Natural killer cell treated with Interleukin-12 subunit alpha and Interleukin-12 subunit beta and Interleukin-15 and Interleukin-18, amount 100 ng/mL, for 72 hours (primary cell): Measurements from ENCODE around the gene NCOA6. TPM values are rescaled to one million over a fixed set of nuclear protein-coding genes. Genes with fewer than 3 reads are reported as not detected.

Experiments
- ATAC-seq, 2 donors: fragments of 150-1000 bp; cut with Tn5 transposase in 1 of 2; sonication (Bioruptor Pico), chemical (Tn5 transposase) in 1 of 2; 2 replicates each; pipeline ENCODE4 v1.10.0; 2021
- DNase-seq: peaks from one replicate; pipeline ENCODE4 v3.0.0; 2022; ENCODE audit warnings: low spot score
- H3K27ac Mint-ChIP-seq, 2 donors: 1 replicate in 1 of 2; 2 replicates in 1 of 2; pipeline ENCODE4 v1.8.0; 2022; ENCODE audit warnings: mixed read lengths in 2 of 2, mild to moderate bottlenecking in 1 of 2, moderate library complexity in 1 of 2
- H3K27me3 Mint-ChIP-seq, 2 donors: 1 replicate in 1 of 2; 2 replicates in 1 of 2; pipeline ENCODE4 v1.8.0; 2022; ENCODE audit warnings: mixed read lengths in 2 of 2
- H3K36me3 Mint-ChIP-seq: one replicate; pipeline ENCODE4 v1.8.0; 2022; ENCODE audit warnings: mixed read lengths
- H3K4me1 Mint-ChIP-seq, 2 donors: 1 replicate in 1 of 2; 2 replicates in 1 of 2; pipeline ENCODE4 v1.8.0; 2022; ENCODE audit warnings: low read depth in 2 of 2, mixed read lengths in 2 of 2, mild to moderate bottlenecking in 1 of 2
- H3K4me3 Mint-ChIP-seq: one replicate; pipeline ENCODE4 v1.8.0; 2022; ENCODE audit warnings: mixed read lengths
- H3K9me3 Mint-ChIP-seq: 2 replicates; pipeline ENCODE4 v1.8.0; 2022; ENCODE audit warnings: mixed read lengths
- total RNA-seq, 2 donors: library from RNA; stranded (reverse); gene quantifications; one replicate each; pipeline ENCODE4 v1.2.3, GENCODE V29; 2022

NCOA6 gene
- total RNA-seq, result 10 to 100 TPM; 24.7 to 30.7 TPM

DNA sequence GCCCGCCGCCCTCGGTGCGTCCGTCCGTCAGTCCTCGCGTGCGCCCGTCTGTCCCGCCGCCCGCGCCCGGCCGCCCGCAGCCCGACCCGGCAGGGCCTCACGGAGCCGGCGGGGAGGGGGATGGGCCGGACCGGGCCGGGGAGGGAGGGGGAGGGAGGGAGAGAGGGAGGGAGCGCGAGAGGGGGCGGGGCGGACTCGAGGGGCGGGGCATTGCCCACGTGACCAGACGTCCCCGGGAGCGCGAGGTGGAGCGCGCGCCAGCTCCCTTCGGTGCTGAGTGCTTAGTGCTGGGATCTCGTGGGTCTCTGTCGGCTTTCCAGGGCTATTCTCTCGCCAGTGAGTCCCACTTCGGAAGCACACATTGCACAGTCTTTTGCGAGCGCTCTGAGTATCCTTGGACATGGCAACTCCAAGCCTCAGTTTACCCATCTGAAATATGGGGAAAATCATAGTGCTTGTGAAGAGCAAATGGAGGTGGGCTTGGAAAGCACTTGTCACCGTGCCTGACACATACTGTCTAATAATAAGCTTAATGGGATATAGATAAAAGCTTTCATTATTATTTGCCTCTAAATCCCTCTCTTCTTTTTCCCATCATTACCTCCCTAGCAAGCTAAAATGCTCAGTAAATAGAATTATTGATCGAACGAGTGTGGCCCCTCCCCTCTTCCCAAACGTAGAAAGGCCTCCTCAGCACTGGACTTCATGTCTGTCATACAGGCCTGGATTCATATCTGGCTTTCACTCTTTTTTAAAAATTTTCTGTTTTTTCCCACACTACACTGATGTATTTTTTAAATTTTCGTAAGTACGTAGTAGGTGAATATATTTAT is at the start of gene NCOA6:
TSS of gene NCOA6 (minus strand) at position 122 of the 833 bp plus-strand sequence. CDS start 43,296 bp downstream, outside the sequence.
- H3K36me3 Mint-ChIP-seq, result no peaks in the 10 kb centered on the region
- ATAC-seq (peak; percentile 90 to 93), DNase-seq (peak; percentile 85)
- H3K9me3 Mint-ChIP-seq, result no peaks in the 10 kb centered on the region
- H3K4me1 Mint-ChIP-seq, result peaks cover 25 to 41% of the 10 kb centered on the region in 2 donors
- H3K4me3 Mint-ChIP-seq, result peak within 1 kb of the TSS; percentile 95
- H3K27ac Mint-ChIP-seq, result peak within 1 kb of the TSS; percentile 84 to 94
- peaks cover 5 to 6% of the 10 kb centered on the region in 2 donors for H3K27me3 Mint-ChIP-seq

- H3K27me3 Mint-ChIP-seq, result peaks cover 8 to 11% of the 10 kb centered on the region in 2 donors
- no peak for DNase-seq
- peak overlapping the region in 1 of 2 donors; percentile 75 for H3K27ac Mint-ChIP-seq
- peaks cover 47 to 55% of the 10 kb centered on the region in 2 donors for H3K4me1 Mint-ChIP-seq
- peak overlapping the region; percentile 88 for H3K4me3 Mint-ChIP-seq
- ATAC-seq, result no peak
- H3K9me3 Mint-ChIP-seq, result no peaks in the 10 kb centered on the region
- no peaks in the 10 kb centered on the region for H3K36me3 Mint-ChIP-seq
These were observed 48.7 kb upstream of the NCOA6 start for GRCh38 chr20:34874094-34874654.

DNA sequence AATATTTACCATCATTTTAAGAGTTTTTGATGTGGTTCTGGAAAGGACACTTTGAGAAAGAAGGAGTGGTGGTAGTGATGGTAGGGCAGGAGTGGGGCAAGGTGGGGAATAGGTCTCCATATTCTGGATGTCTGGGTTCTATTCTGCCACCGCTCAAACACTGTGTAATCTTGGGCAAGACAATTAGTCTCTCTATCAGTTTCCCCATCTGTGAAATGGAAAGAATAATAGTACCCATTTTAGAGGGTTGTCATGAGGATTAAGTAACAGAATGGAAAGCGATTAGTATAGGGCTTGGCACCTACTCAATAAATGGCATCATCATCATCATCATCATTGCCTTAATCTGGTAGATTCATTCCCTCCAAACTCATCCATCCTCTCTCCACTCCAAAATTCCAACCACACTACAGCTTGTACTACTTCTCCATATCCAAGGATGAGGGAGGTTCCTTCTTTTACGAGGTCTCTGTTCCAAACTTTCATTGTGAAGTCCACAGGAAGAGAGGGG is 48.2 kb upstream of the NCOA6 start:
- H3K27me3 Mint-ChIP-seq, result peaks cover 6 to 7% of the 10 kb centered on the region in 2 donors
- no peaks in the 10 kb centered on the region for H3K36me3 Mint-ChIP-seq
- ATAC-seq (no peak), DNase-seq (no peak)
- peak overlapping the region; percentile 88 for H3K4me3 Mint-ChIP-seq
- peaks cover 47 to 55% of the 10 kb centered on the region in 2 donors for H3K4me1 Mint-ChIP-seq
- peak overlapping the region in 1 of 2 donors; percentile 75 for H3K27ac Mint-ChIP-seq
- no peaks in the 10 kb centered on the region for H3K9me3 Mint-ChIP-seq

DNA sequence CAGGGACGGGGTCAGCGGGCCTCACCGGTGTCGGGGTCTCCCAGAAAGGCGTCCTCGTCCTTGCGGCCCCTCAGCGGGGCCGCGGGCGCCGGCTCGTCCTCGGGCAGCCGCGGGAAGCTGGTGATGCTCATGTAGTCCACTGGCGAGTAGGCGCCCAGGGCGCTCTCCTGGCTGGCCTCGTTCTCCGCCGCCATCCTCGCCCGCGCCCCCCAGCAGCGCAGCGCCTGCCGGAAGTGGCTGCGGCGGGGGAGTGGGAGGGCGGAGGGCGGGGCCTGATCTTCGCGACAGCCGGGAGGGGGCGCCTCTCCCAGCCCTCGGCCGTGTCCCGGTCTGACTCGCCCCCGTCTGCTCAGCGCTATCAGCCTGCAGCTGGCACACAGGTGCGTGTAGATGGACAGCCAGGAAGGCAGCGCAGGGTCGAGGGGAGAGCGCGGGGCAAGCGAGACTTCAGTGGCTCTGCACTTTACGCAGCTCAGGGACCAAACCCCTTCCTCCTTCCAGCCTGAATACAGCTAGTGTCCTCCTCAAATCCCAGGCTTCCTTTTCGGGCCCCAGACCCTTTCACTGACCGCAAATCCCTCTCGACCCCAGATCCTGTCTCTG is 47.3 kb upstream of the NCOA6 start, which contains the start of gene GGT7:
TSS of gene GGT7 (minus strand) at position 235 of the 603 bp plus-strand sequence. CDS start at position 194, 41 bp downstream.
- Mint-ChIP-seq H3K4me3 (peak within 1 kb of the TSS; percentile 88), H3K4me1 (peaks cover 47 to 55% of the 10 kb centered on the region in 2 donors), H3K36me3 (no peaks in the 10 kb centered on the region), H3K27ac (peak within 1 kb of the TSS; percentile 29 to 75), H3K9me3 (no peaks in the 10 kb centered on the region), H3K27me3 (peaks cover 6 to 7% of the 10 kb centered on the region in 2 donors)
- ATAC-seq (peak; percentile 79 to 80), DNase-seq (peak; percentile 90)

GRCh38 chr20:34871966-34872621 is 46.6 kb upstream of the NCOA6 start:
- Mint-ChIP-seq H3K4me3 (peak overlapping the region; percentile 88), H3K27me3 (peaks cover 3 to 6% of the 10 kb centered on the region in 2 donors), H3K27ac (peak overlapping the region in 1 of 2 donors; percentile 75), H3K9me3 (no peaks in the 10 kb centered on the region), H3K4me1 (peaks cover 47 to 53% of the 10 kb centered on the region in 2 donors), H3K36me3 (no peaks in the 10 kb centered on the region)
- no peak for ATAC-seq
- no peak for DNase-seq

DNA sequence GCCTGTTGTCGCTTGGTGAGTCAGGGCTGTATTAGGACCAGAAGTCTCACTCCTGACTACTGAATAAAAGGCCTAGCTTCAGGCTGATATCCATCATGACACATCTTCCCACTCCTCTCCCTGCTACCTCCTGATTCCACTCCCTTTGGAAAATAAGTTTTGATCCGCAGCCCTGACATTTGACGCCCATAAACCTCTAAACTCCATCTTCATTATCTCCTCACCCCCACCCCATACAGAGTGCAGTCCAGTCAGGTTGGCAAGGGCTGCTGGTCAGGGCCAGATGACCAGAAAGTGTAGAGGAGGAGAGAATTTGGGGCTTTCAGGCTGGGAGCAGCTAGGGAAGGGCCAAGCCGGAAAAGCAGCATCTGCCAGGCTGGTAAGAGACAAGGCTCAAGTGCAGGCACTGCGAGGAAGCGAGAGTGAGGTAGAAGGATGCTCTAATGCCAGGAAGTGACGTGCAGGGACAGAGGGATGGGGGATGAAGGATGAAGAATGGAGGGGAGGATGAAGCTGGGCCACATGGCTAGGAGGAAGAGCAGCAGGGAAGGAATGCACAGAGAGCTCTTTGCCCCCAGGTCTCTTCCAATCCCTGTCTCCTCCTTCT is 46.0 kb upstream of the NCOA6 start:
- no peaks in the 10 kb centered on the region for H3K36me3 Mint-ChIP-seq
- H3K27me3 Mint-ChIP-seq, result peaks cover 0 to 3% of the 10 kb centered on the region in 2 donors
- H3K27ac Mint-ChIP-seq, result peak overlapping the region in 1 of 2 donors; percentile 79
- DNase-seq (no peak), ATAC-seq (no peak)
- H3K4me3 Mint-ChIP-seq, result peak overlapping the region; percentile 6
- no peaks in the 10 kb centered on the region for H3K9me3 Mint-ChIP-seq
- peaks cover 44 to 48% of the 10 kb centered on the region in 2 donors for H3K4me1 Mint-ChIP-seq

DNA sequence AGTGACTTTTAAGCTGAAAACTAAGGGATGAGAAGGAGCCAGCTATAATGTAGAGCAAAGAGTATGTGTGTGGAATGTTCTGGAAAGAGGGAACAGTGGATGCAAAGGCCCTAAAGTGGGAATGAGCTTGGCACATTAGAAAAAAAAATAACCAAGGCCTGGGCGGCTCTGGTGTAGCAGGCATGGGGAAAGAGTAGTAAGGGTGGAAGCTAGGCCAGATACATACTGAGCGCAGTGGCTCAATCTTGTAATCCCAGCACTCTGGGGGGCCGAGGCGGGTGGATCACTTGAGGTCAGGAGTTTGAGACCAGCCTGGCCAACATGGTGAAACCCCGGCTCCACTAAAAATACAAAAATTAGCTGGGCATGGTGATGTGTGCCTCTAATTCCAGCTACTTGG is 38.8 kb upstream of the NCOA6 start:
- no peak for ATAC-seq
- no peak for DNase-seq
- no peaks in the 10 kb centered on the region for H3K27me3 Mint-ChIP-seq
- no peak overlapping the region for H3K4me3 Mint-ChIP-seq
- H3K27ac Mint-ChIP-seq, result no peak overlapping the region
- H3K36me3 Mint-ChIP-seq, result no peaks in the 10 kb centered on the region
- H3K4me1 Mint-ChIP-seq, result no peaks in the 10 kb centered on the region
- no peaks in the 10 kb centered on the region for H3K9me3 Mint-ChIP-seq

DNA sequence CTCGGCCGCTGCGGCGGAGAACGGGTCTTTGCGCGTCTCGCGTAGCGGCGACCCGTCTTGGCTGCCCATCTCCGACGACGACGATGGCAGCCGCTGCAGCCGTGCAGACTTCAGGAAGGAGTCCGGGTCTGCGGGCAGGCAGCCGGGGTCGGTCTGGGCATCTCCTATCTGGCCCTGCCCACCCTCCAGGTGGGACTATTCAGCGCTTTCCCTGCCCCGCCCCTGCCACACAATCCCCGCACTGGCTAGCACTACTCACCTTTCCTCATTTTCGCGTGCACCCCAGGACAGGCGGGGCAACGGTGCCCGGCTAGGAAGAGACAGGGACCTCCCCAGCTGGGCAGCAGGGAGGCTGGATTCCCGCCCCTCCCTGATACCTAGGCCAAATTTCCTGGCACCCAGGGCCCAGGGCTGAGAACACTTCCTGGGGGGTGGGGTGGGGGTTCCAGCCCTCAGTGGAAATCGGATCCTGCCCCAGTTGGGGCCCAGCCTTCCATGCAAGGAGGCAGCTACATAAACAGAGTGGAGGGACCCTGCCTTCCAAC is 38.0 kb upstream of the NCOA6 start:
- Mint-ChIP-seq H3K4me3 (no peak overlapping the region), H3K27ac (no peak overlapping the region), H3K36me3 (no peaks in the 10 kb centered on the region), H3K4me1 (no peaks in the 10 kb centered on the region), H3K27me3 (no peaks in the 10 kb centered on the region), H3K9me3 (no peaks in the 10 kb centered on the region)
- no peak for ATAC-seq
- no peak for DNase-seq

DNA sequence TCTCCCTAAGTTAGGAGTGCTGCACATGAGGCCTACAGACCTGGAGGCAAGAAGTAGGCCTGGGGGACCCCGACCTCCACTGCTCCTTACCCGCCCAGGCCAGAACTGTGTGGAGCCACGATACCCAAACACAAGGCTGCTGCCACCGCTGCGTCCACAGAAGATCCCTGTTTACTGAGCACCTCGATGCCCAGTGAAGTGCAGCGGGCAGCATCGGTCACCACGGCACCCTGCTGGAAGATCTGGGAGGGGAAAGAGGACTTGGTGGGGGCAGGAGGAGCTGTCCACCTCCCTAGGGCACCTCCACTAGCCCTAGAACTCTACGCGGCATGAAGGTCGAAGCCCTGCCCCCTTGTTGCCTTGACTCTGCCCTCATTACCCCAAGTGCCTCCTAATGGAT is 37.3 kb upstream of the NCOA6 start:
- DNase-seq, result no peak
- H3K27ac Mint-ChIP-seq, result no peak overlapping the region
- H3K4me1 Mint-ChIP-seq, result no peaks in the 10 kb centered on the region
- no peaks in the 10 kb centered on the region for H3K36me3 Mint-ChIP-seq
- no peak for ATAC-seq
- H3K4me3 Mint-ChIP-seq, result no peak overlapping the region
- H3K27me3 Mint-ChIP-seq, result no peaks in the 10 kb centered on the region
- H3K9me3 Mint-ChIP-seq, result no peaks in the 10 kb centered on the region

DNA sequence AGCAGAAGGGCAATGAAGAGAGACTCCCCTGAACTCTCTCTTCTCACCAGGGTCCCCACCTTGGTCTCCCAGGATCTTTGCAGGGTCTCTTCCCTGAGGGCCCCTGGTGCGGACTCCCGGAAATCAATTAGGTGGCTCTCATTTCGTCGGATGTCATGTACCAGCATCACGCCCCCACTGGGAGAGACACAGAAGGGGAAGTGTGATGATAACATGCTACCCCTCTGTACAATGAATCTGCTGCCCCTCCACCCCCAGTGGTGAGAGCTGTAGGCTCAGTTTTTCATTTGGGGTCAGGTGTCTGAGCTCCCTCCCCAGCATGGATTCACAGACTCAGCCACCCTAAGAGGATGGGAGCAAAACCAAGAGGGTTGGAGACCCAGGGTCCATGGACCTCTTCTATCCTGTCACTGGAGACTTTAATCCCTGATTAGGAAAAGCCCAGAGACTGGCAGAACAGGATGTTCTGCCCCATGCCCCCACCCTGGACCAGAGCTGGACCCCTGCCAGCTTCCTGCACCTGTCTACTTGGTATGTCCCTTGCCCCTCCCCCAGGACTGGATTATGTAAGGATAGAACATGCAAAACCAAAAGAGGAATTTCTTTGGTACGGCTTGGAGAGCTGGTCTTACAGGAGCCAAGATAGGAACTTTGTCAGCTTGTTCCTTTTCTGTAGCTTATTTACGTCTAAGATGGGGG is 36.1 kb upstream of the NCOA6 start:
- DNase-seq (no peak), ATAC-seq (no peak)
- Mint-ChIP-seq H3K27ac (no peak overlapping the region), H3K4me1 (no peaks in the 10 kb centered on the region), H3K36me3 (no peaks in the 10 kb centered on the region), H3K9me3 (no peaks in the 10 kb centered on the region), H3K27me3 (no peaks in the 10 kb centered on the region), H3K4me3 (no peak overlapping the region)

DNA sequence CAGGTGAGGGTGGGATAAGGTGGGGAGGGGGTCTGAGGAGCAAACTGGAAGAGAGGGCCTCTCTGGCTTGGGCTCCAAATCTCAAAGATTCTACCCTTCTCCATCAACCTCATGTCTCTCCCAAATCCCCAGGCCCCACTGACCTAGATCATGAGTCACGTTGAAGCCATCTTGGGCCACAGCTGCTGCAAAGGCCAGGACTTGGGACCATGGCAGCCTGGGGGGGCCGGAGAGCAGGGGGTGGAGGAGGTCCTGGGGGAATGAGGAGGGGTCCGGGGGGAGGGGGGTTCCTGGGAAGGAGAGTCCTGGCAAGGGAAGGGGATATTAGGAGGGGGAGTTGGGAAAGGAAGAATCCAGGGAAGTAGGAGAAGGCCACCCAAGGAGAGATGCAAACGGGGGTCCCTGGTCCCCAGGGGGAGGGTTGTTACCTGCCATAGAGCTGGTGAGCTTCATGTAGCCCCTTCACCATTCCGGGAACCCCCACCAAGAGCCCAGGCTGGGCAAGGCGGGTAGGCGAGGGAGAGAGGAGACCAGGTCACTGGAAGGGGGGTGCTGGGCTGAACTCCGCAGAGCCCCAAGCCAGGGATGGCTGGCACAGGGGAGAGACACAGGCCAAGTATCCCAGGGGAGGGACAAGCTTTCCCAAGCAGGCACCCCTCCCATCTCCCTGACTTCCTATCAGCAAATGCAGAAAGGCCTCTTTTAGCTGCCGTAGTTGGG is 34.5 kb upstream of the NCOA6 start:
- Mint-ChIP-seq H3K27me3 (no peaks in the 10 kb centered on the region), H3K4me1 (no peaks in the 10 kb centered on the region), H3K27ac (no peak overlapping the region), H3K36me3 (no peaks in the 10 kb centered on the region), H3K4me3 (no peak overlapping the region), H3K9me3 (no peaks in the 10 kb centered on the region)
- no peak for ATAC-seq
- DNase-seq, result no peak

GRCh38 chr20:34859367-34859766 is 33.9 kb upstream of the NCOA6 start:
- Mint-ChIP-seq H3K27me3 (no peaks in the 10 kb centered on the region), H3K4me1 (no peaks in the 10 kb centered on the region), H3K4me3 (no peak overlapping the region), H3K27ac (no peak overlapping the region), H3K36me3 (no peaks in the 10 kb centered on the region), H3K9me3 (no peaks in the 10 kb centered on the region)
- peak in 1 of 2 donors; percentile 18 for ATAC-seq
- DNase-seq, result no peak
